ENCODE measurements around the gene HEXIM1.

DNA sequence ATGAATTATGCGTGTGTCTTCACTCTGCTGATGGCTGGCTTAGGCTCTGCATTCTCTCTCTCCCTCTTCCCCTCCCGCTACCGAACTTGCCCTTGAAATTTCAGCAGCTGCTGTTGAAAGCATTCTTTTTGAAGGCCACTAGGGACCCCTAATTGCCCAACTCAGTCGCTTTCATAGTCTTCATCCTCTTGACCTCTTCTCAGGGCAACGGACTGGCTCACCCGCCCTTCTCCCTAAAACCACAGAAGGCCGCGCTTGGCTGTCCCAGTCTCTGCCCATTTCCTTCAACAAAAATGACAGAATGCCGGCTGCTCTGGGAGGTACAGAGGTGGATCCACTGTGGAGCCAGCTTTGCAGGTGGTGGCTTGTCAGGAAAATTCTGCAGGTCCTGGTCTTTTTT lies 52.4 kb downstream of the HEXIM1 start:
- TF ChIP-seq POLR2AphosphoS5 (IDR thresholded peaks at IDR 0.05): no peak
- TF ChIP-seq, protein P1, sequence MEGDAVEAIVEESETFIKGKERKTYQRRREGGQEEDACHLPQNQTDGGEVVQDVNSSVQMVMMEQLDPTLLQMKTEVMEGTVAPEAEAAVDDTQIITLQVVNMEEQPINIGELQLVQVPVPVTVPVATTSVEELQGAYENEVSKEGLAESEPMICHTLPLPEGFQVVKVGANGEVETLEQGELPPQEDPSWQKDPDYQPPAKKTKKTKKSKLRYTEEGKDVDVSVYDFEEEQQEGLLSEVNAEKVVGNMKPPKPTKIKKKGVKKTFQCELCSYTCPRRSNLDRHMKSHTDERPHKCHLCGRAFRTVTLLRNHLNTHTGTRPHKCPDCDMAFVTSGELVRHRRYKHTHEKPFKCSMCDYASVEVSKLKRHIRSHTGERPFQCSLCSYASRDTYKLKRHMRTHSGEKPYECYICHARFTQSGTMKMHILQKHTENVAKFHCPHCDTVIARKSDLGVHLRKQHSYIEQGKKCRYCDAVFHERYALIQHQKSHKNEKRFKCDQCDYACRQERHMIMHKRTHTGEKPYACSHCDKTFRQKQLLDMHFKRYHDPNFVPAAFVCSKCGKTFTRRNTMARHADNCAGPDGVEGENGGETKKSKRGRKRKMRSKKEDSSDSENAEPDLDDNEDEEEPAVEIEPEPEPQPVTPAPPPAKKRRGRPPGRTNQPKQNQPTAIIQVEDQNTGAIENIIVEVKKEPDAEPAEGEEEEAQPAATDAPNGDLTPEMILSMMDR (IDR thresholded peaks at IDR 0.05 in 8 of 11, conservative IDR thresholded peaks at IDR 0.05 in 3 of 11): no peak
- TF ChIP-seq POLR2A (IDR thresholded peaks at IDR 0.05): no peak
